GM12878 (cell line): Measurements from ENCODE around the gene SERINC5. TPM values are rescaled to one million over a fixed set of nuclear protein-coding genes. Genes with fewer than 3 reads are reported as not detected.

Source experiments
- ATAC-seq: fragments of 200-7000 bp; cut with Tn5 transposase; 3 replicates; pipeline ENCODE4 v1.9.1; 2020; ENCODE audit warnings: mild to moderate bottlenecking, moderate library complexity
- BruUV-seq: library from RNA; stranded (reverse); fragments of 400-500 nt; replicated peaks from 2 replicates; lab custom pipeline; 2021; lab: Mats Ljungman, UMichigan
- CTCF ChIA-PET: fragments of 300-600 bp; sonication (Branson Sonifier 250); formaldehyde crosslinking; extraction: SDS; loops from one replicate; lab custom pipeline; 2021; ENCODE audit warnings: inconsistent platforms; lab: Yijun Ruan, JAX
- POLR2A ChIA-PET: fragments of 350-600 bp; formaldehyde crosslinking; extraction: SDS; loops from one replicate; lab custom pipeline; 2021; ENCODE audit warnings: inconsistent platforms; lab: Charles Lee
- RAD21 ChIA-PET: fragments of 300-600 bp; sonication (Branson Sonifier 250); formaldehyde crosslinking; loops from one replicate; lab custom pipeline; 2023; ENCODE audit warnings: antibody characterized with exemption; ENCODE audit not compliant: unreplicated experiment; lab: Charles Lee
- SMC1A ChIA-PET: fragments of 300-600 bp; sonication (Branson Sonifier 250); formaldehyde crosslinking; loops from one replicate; lab custom pipeline; 2023; ENCODE audit not compliant: unreplicated experiment, uncharacterized antibody; lab: Charles Lee
- DNase-seq: peaks from one replicate; pipeline ENCODE4 v3.0.0-alpha.2; 2011; ENCODE audit warnings: low read depth, low spot score
- FAIRE-seq: peaks from 3 replicates; lab custom pipeline; 2011; peaks lifted over from hg19 to GRCh38; lab: Jason Lieb, UNC
- H2AFZ ChIP-seq: 2 replicates; pipeline ENCODE4 v1.6.0; 2011; ENCODE audit warnings: low read depth, low read length, control low read depth; ENCODE audit not compliant: control insufficient read depth
- H3K27ac ChIP-seq: 2 replicates; pipeline ENCODE4 v1.5.1; 2011; ENCODE audit warnings: control low read depth; ENCODE audit not compliant: control insufficient read depth, insufficient read depth
- H3K27me3 ChIP-seq, 2 experiments: replicated peaks in 1 of 2; 2 replicates each; pipeline versions ENCODE4 v1.6.0 to v1.6.1; 2011; ENCODE audit warnings: low read length in 1 of 2; ENCODE audit not compliant: control insufficient read depth in 2 of 2, insufficient read depth in 2 of 2
- H3K36me3 ChIP-seq, 2 experiments: 2 replicates each; pipeline ENCODE4 v1.5.1; 2011; ENCODE audit warnings: low read length in 1 of 2; ENCODE audit not compliant: control insufficient read depth in 2 of 2, insufficient read depth in 2 of 2
- H3K4me1 ChIP-seq: 2 replicates; pipeline ENCODE4 v1.6.1; 2011; ENCODE audit warnings: mild to moderate bottlenecking, low read length, moderate library complexity, mixed read lengths; ENCODE audit not compliant: control insufficient read depth, insufficient read depth
- H3K4me2 ChIP-seq: 2 replicates; pipeline ENCODE4 v1.6.0; 2011; ENCODE audit warnings: control low read depth; ENCODE audit not compliant: control insufficient read depth, insufficient read depth
- H3K4me3 ChIP-seq: fragments of 200-600 bp; sonication (generic); 2 replicates; pipeline ENCODE4 v1.5.1; 2016
- H3K79me2 ChIP-seq: 2 replicates; pipeline ENCODE4 v1.6.0; 2011; ENCODE audit warnings: low read length; ENCODE audit not compliant: control insufficient read depth, insufficient read depth
- H3K9ac ChIP-seq: 2 replicates; pipeline ENCODE4 v1.8.0; 2011; ENCODE audit warnings: low read length, control low read depth, mixed read lengths; ENCODE audit not compliant: control insufficient read depth, insufficient read depth
- H3K9me3 ChIP-seq: replicated peaks from 3 replicates; pipeline ENCODE4 v1.5.1; 2011; ENCODE audit warnings: mild to moderate bottlenecking, low read length; ENCODE audit not compliant: control insufficient read depth, insufficient read depth
- H4K20me1 ChIP-seq: 2 replicates; pipeline ENCODE4 v1.6.0; 2011; ENCODE audit not compliant: control insufficient read depth, insufficient read depth
- BMI1 ChIP-seq: fragments of 450-650 bp; IDR thresholded peaks from 2 replicates; pipeline ENCODE4 v1.6.1; 2016; ENCODE audit warnings: mild to moderate bottlenecking, moderate library complexity, borderline replicate concordance
- E4F1 ChIP-seq: fragments of 450-650 bp; IDR thresholded peaks from 2 replicates; pipeline ENCODE4 v1.6.1; 2018; ENCODE audit warnings: borderline replicate concordance, mild to moderate bottlenecking; ENCODE audit not compliant: partially characterized antibody
- ETV6 ChIP-seq, 2 experiments: fragments of 450-650 bp in 1 of 2; IDR thresholded peaks in 1 of 2; conservative IDR thresholded peaks in 1 of 2; 2 replicates each; pipeline ENCODE4 v1.6.1; 2014; ENCODE audit warnings: antibody characterized with exemption in 1 of 2, borderline replicate concordance in 1 of 2, low read depth in 1 of 2, mild to moderate bottlenecking in 1 of 2, moderate library complexity in 1 of 2
- FOXM1 ChIP-seq: IDR thresholded peaks from 2 replicates; pipeline ENCODE4 v1.6.1; 2012; ENCODE audit warnings: low read depth, mild to moderate bottlenecking, inconsistent platforms, low read length, moderate library complexity
- NR2F1 ChIP-seq: fragments of 450-650 bp; conservative IDR thresholded peaks from 2 replicates; pipeline ENCODE4 v1.6.1; 2017; ENCODE audit warnings: mild to moderate bottlenecking
- POLR2AphosphoS2 ChIP-seq: IDR thresholded peaks from 2 replicates; pipeline ENCODE4 v1.6.1; 2011; ENCODE audit warnings: low read depth, mild to moderate bottlenecking, low read length, improper control_type of control experiment, moderate library complexity
- POLR2AphosphoS5 ChIP-seq: IDR thresholded peaks from 2 replicates; pipeline ENCODE4 v1.6.1; 2011; ENCODE audit warnings: mild to moderate bottlenecking, low read length, inconsistent platforms
- RFX5 ChIP-seq: IDR thresholded peaks from 2 replicates; pipeline ENCODE4 v1.6.1; 2011; ENCODE audit warnings: low read depth, low read length, improper control_type of control experiment
- SIN3A ChIP-seq: IDR thresholded peaks from 2 replicates; pipeline ENCODE4 v1.6.1; 2012; ENCODE audit warnings: low read depth, low read length, improper control_type of control experiment
- SUZ12 ChIP-seq: fragments of 200-600 bp; sonication (generic); IDR thresholded peaks from one replicate; pipeline ENCODE4 v1.6.1; 2018; ENCODE audit warnings: antibody characterized with exemption, mild to moderate bottlenecking; ENCODE audit not compliant: unreplicated experiment
- WGBS: methylation state at CpG from one replicate; pipeline ENCODE4 v1.1.6; 2016; ENCODE audit warnings: low lambda C conversion rate; ENCODE audit not compliant: insufficient replicate concordance, insufficient coverage; ENCODE audit errors: missing lambda C conversion rate; 5-methylcytosine and 5-hydroxymethylcytosine counted together
- in situ Hi-C: fragments of 300-500 bp; cut with MboI; formaldehyde crosslinking; loops from 9 replicates; pipeline ENCODE4 v1.14.3; 2018; ENCODE audit warnings: mixed read lengths
- intact Hi-C: fragments of 100-400 bp; cut with micrococcal nuclease; formaldehyde crosslinking; loops from one replicate; pipeline ENCODE4 v1.14.2; 2022; ENCODE audit not compliant: unreplicated experiment
- polyA plus RNA-seq, 11 experiments: library from polyadenylated mRNA; depleted of rRNA in 4 of 11; unstranded in 6 of 11; stranded (reverse) in 5 of 11; fragments of >200 nt; fragmentation: Nextera tagmentation in 4 of 11; fragmentation: Illumina TruSeq in 1 of 11; extraction: Ambion mirVana in 4 of 11; extraction: Trizol in 1 of 11; gene quantifications; 1 replicate in 1 of 11; 2 replicates in 10 of 11; pipeline versions ENCODE4 v1.2.1 to v1.2.3, GENCODE V29; 2011 to 2016; ENCODE audit warnings: inconsistent platforms in 2 of 11, missing spikeins in 2 of 11, low read depth in 1 of 11
- total RNA-seq, 4 experiments: library from RNA; depleted of rRNA in 3 of 4; stranded (reverse); fragments of >200 nt in 3 of 4; fragmentation: Illumina TruSeq in 1 of 4; extraction: Trizol in 1 of 4; gene quantifications; 2 replicates each; pipeline versions ENCODE4 v1.2.1 to v1.2.3, GENCODE V29; 2013 to 2021
- TF ChIP-seq, protein P1 (sequence below): fragments of 450-650 bp; formaldehyde crosslinking; IDR thresholded peaks from 2 replicates; pipeline ENCODE4 v1.4.0; 2020; ENCODE audit warnings: mild to moderate bottlenecking, moderate library complexity

The SERINC5 gene
- total and polyA plus RNA-seq, 10 of the 15 experiments (the other 5 are each of a cell fraction or from before 2014, with no cell fraction given) = 0.66 to 7.0 (median 2.8) TPM

GRCh38 chr5:80189201-80189600 is 66.6 kb downstream of the SERINC5 start:
- Histone ChIP-seq H3K79me2 (no peaks in the 10 kb centered on the region), H3K9me3 (no peaks in the 10 kb centered on the region), H4K20me1 (no peaks in the 10 kb centered on the region), H3K36me3 (no peaks in the 10 kb centered on the region), H3K27me3 (no peaks in the 10 kb centered on the region), H3K4me2 (peak overlapping the region; percentile 43; the same call in 1 of the 2 replicates)
- ChIA-PET CTCF (interaction anchor here (0.7 to 1.1 kb wide), 3 partner anchors 50 to 105 kb away, joined by 3 to 4 read pairs (median 3); no protein-coding TSS in a partner anchor), POLR2A (interaction anchor here (1.2 kb wide), 1 partner anchor 66 kb away, joined by 7 read pairs; the partner anchor contains the start of gene SERINC5), SMC1A (interaction anchor here (0.8 to 1.5 kb wide), 7 partner anchors 57 to 97 kb away, joined by 3 to 6 read pairs (median 3); no protein-coding TSS in a partner anchor)
- 71% methylated on average over 8 of the region's 8 CpGs for WGBS
- intact Hi-C loops (loop anchor here (10.0 kb wide), 1 partner anchor 404 kb away; no protein-coding TSS in a partner anchor), in situ Hi-C loops (no loop called here)
- no peak for FAIRE-seq
- no peak for TF ChIP-seq ETV6 (conservative IDR thresholded peaks at IDR 0.05 in 1 of 2, IDR thresholded peaks at IDR 0.05 in 1 of 2; ENCODE audit: borderline replicate concordance in 1 of 2, low read depth in 1 of 2)
- no peak for TF ChIP-seq NR2F1
- TF ChIP-seq, protein P1, sequence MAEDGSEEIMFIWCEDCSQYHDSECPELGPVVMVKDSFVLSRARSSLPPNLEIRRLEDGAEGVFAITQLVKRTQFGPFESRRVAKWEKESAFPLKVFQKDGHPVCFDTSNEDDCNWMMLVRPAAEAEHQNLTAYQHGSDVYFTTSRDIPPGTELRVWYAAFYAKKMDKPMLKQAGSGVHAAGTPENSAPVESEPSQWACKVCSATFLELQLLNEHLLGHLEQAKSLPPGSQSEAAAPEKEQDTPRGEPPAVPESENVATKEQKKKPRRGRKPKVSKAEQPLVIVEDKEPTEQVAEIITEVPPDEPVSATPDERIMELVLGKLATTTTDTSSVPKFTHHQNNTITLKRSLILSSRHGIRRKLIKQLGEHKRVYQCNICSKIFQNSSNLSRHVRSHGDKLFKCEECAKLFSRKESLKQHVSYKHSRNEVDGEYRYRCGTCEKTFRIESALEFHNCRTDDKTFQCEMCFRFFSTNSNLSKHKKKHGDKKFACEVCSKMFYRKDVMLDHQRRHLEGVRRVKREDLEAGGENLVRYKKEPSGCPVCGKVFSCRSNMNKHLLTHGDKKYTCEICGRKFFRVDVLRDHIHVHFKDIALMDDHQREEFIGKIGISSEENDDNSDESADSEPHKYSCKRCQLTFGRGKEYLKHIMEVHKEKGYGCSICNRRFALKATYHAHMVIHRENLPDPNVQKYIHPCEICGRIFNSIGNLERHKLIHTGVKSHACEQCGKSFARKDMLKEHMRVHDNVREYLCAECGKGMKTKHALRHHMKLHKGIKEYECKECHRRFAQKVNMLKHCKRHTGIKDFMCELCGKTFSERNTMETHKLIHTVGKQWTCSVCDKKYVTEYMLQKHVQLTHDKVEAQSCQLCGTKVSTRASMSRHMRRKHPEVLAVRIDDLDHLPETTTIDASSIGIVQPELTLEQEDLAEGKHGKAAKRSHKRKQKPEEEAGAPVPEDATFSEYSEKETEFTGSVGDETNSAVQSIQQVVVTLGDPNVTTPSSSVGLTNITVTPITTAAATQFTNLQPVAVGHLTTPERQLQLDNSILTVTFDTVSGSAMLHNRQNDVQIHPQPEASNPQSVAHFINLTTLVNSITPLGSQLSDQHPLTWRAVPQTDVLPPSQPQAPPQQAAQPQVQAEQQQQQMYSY (CRISPR knock-in tag) = no peak
- no peak for TF ChIP-seq SIN3A
- TF ChIP-seq FOXM1 = no peak
- TF ChIP-seq POLR2AphosphoS5 = no peak
- no peak for TF ChIP-seq POLR2AphosphoS2
- no peak for TF ChIP-seq SUZ12
- TF ChIP-seq E4F1 = no peak
- TF ChIP-seq BMI1 = no peak
- no peak for TF ChIP-seq RFX5
- TF ChIP-seq, all 136 proteins: peak for 0
- Histone ChIP-seq H3K27ac (no peak overlapping the region), H2AFZ (no peak overlapping the region; the same call in 1 of the 2 replicates), H3K4me3 (no peak overlapping the region), H3K4me1 (peaks cover 18% of the 10 kb centered on the region; the same call in 1 of the 2 replicates), H3K9ac (no peak overlapping the region)
- no TSS peak for BruUV-seq
- DNase-seq (no peak), ATAC-seq (peak; percentile 58)
- RAD21 ChIA-PET = interaction anchor here (0.8 to 1.3 kb wide), 2 partner anchors 57 to 83 kb away, joined by 4 read pairs; no protein-coding TSS in a partner anchor
